Mucosa of descending colon (tissue), 3 donors: Measurements from ENCODE around the gene EMID1. TPM values are rescaled to one million over a fixed set of nuclear protein-coding genes. Genes with fewer than 3 reads are reported as not detected.
A peak's percentile ranks its signal among the peaks of the same experiment; 100 is the strongest.

ENCODE experiments used
- ATAC-seq: fragments of 200-7000 bp; cut with Tn5 transposase; one replicate; pipeline ENCODE4 v1.9.1; 2020; ENCODE audit warnings: mild to moderate bottlenecking, moderate library complexity
- DNase-seq, 3 donors: peaks; one replicate each; pipeline ENCODE4 v3.0.0-alpha.2; 2020
- H3K36me3 ChIP-seq: fragments of 200-600 bp; one replicate; pipeline ENCODE4 v1.8.0; 2021; ENCODE audit warnings: low read depth, mild to moderate bottlenecking
- H3K4me1 ChIP-seq: fragments of 200-600 bp; one replicate; pipeline ENCODE4 v1.8.0; 2021; ENCODE audit warnings: low read depth, mild to moderate bottlenecking
- H3K4me3 ChIP-seq: fragments of 200-600 bp; one replicate; pipeline ENCODE4 v1.8.0; 2021; ENCODE audit warnings: mild to moderate bottlenecking
- H3K9me3 ChIP-seq: fragments of 200-600 bp; one replicate; pipeline ENCODE4 v1.8.0; 2021; ENCODE audit warnings: mild to moderate bottlenecking
- intact Hi-C, 2 donors: fragments of 100-400 bp; cut with DNase I in 1 of 2; cut with micrococcal nuclease in 1 of 2; formaldehyde crosslinking; loops; one replicate each; pipeline versions ENCODE4 v1.11.0 to v1.11.1; 2022; cut with DNase I, micrococcal nuclease
- total RNA-seq, 3 donors: library from RNA; stranded (reverse); fragmentation: NEBNext Ultra II Directional in 2 of 3; extraction: Animal tissue kit (Norgen Biotek cat#: 25700) in 2 of 3; gene quantifications; one replicate each; pipeline versions ENCODE4 v1.2.1 to v1.2.4, GENCODE V29; 2021 to 2023
- TF ChIP-seq, protein P1 (sequence below): fragments of 200-600 bp; IDR thresholded peaks from one replicate; pipeline ENCODE4 v1.8.0; 2022; ENCODE audit warnings: antibody characterized with exemption, mild to moderate bottlenecking
- donor health status: DM: no; HTN: no; CAD: no; lungs with moderate emphysema.
- donor health status: DM: no; HTN: no; CAD: no.
- donor health status: DM: no; HTN: yes; CAD: no.

Gene EMID1
- total RNA-seq, 3 donors from 2014 or later = 1.6 to 4.3 (median 3.0) TPM

GRCh38 chr22:29205252-29205593, 473 bp upstream of the EMID1 start:
- no peaks in the 10 kb centered on the region for H3K9me3 ChIP-seq
- intact Hi-C loops = no loop called here
- no peak overlapping the region for H3K4me3 ChIP-seq
- no peaks in the 10 kb centered on the region for H3K36me3 ChIP-seq
- DNase-seq = no peak
- ATAC-seq = no peak
- H3K4me1 ChIP-seq = peaks cover 13% of the 10 kb centered on the region
- TF ChIP-seq, protein P1, sequence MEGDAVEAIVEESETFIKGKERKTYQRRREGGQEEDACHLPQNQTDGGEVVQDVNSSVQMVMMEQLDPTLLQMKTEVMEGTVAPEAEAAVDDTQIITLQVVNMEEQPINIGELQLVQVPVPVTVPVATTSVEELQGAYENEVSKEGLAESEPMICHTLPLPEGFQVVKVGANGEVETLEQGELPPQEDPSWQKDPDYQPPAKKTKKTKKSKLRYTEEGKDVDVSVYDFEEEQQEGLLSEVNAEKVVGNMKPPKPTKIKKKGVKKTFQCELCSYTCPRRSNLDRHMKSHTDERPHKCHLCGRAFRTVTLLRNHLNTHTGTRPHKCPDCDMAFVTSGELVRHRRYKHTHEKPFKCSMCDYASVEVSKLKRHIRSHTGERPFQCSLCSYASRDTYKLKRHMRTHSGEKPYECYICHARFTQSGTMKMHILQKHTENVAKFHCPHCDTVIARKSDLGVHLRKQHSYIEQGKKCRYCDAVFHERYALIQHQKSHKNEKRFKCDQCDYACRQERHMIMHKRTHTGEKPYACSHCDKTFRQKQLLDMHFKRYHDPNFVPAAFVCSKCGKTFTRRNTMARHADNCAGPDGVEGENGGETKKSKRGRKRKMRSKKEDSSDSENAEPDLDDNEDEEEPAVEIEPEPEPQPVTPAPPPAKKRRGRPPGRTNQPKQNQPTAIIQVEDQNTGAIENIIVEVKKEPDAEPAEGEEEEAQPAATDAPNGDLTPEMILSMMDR = no peak

- TF ChIP-seq, protein P1 = no peak
- Histone ChIP-seq H3K4me3 (peak overlapping the region; percentile 22), H3K9me3 (no peaks in the 10 kb centered on the region), H3K4me1 (peaks cover 13% of the 10 kb centered on the region), H3K36me3 (no peaks in the 10 kb centered on the region)
- DNase-seq (no peak), ATAC-seq (no peak)
- intact Hi-C loops = no loop called here
These were observed 911 bp downstream of the EMID1 start for GRCh38 chr22:29206372-29207242.

- Histone ChIP-seq H3K9me3 (no peaks in the 10 kb centered on the region), H3K36me3 (no peaks in the 10 kb centered on the region), H3K4me1 (peaks cover 7% of the 10 kb centered on the region), H3K4me3 (no peak overlapping the region)
- TF ChIP-seq, protein P1 = no peak
- intact Hi-C loops = no loop called here
- ATAC-seq = no peak
- no peak for DNase-seq
These were observed 1.5 kb downstream of the EMID1 start for GRCh38 chr22:29207243-29207550.

- no peaks in the 10 kb centered on the region for H3K9me3 ChIP-seq
- TF ChIP-seq, protein P1 = no peak
- DNase-seq (no peak), ATAC-seq (no peak)
- intact Hi-C loops = no loop called here
- no peak overlapping the region for H3K4me3 ChIP-seq
- H3K4me1 ChIP-seq = peaks cover 6% of the 10 kb centered on the region
- H3K36me3 ChIP-seq = no peaks in the 10 kb centered on the region
These were observed 2.1 kb downstream of the EMID1 start for GRCh38 chr22:29207562-29208501.

- intact Hi-C loops = no loop called here
- Histone ChIP-seq H3K4me1 (peaks cover 6% of the 10 kb centered on the region), H3K9me3 (no peaks in the 10 kb centered on the region), H3K36me3 (no peaks in the 10 kb centered on the region), H3K4me3 (no peak overlapping the region)
- ATAC-seq (no peak), DNase-seq (no peak)
- TF ChIP-seq, protein P1 = no peak
These were observed 2.8 kb downstream of the EMID1 start for GRCh38 chr22:29208502-29208862.
